WTC11 (cell line): ENCODE data around the gene TRUB1. TPM values are rescaled to one million over a fixed set of nuclear protein-coding genes. Genes with fewer than 3 reads are reported as not detected.

ENCODE experiments used
- ESRRA ChIP-seq: sonication (generic); formaldehyde crosslinking; IDR thresholded peaks from 2 replicates; pipeline ENCODE4 v1.8.1; 2022; ENCODE audit warnings: mild to moderate bottlenecking, missing genetic modification reagents, borderline replicate concordance
- ETV6 ChIP-seq: sonication (generic); formaldehyde crosslinking; IDR thresholded peaks from 2 replicates; pipeline ENCODE4 v1.8.1; 2022; ENCODE audit warnings: mild to moderate bottlenecking, missing genetic modification reagents
- GRHL2 ChIP-seq: fragments of 250-450 bp; sonication (Bioruptor Pico); IDR thresholded peaks from 2 replicates; pipeline ENCODE4 v1.8.0; 2022; ENCODE audit warnings: mild to moderate bottlenecking, moderate library complexity; ENCODE audit not compliant: insufficient replicate concordance, severe bottlenecking
- MXD4 ChIP-seq: fragments of 250-450 bp; sonication (Bioruptor Pico); IDR thresholded peaks from 2 replicates; pipeline ENCODE4 v1.8.0; 2021; ENCODE audit warnings: mild to moderate bottlenecking, moderate library complexity, borderline replicate concordance
- NR1H2 ChIP-seq: sonication (generic); formaldehyde crosslinking; IDR thresholded peaks from 2 replicates; pipeline ENCODE4 v1.9.0; 2021; ENCODE audit warnings: mild to moderate bottlenecking, moderate library complexity, missing genetic modification reagents
- SOX15 ChIP-seq: fragments of 250-450 bp; sonication (Bioruptor Pico); IDR thresholded peaks from 2 replicates; pipeline ENCODE4 v1.9.0; 2021; ENCODE audit warnings: mild to moderate bottlenecking
- TP53 ChIP-seq: sonication (generic); formaldehyde crosslinking; IDR thresholded peaks from 2 replicates; pipeline ENCODE4 v1.8.1; 2023; ENCODE audit warnings: mild to moderate bottlenecking, missing genetic modification reagents
- ZNF121 ChIP-seq: sonication (generic); formaldehyde crosslinking; IDR thresholded peaks from 2 replicates; pipeline ENCODE4 v1.8.0; 2023; ENCODE audit warnings: missing genetic modification reagents
- ZNF138 ChIP-seq: sonication (generic); formaldehyde crosslinking; conservative IDR thresholded peaks from 2 replicates; pipeline ENCODE4 v1.8.1; 2022; ENCODE audit warnings: mild to moderate bottlenecking, moderate library complexity, missing genetic modification reagents
- ZNF263 ChIP-seq: sonication (generic); formaldehyde crosslinking; IDR thresholded peaks from 2 replicates; pipeline ENCODE4 v1.8.1; 2022; ENCODE audit warnings: low read depth, mild to moderate bottlenecking, moderate library complexity, missing genetic modification reagents
- ZNF671 ChIP-seq: fragments of 250-450 bp; sonication (Bioruptor Pico); IDR thresholded peaks from 2 replicates; pipeline ENCODE4 v1.8.0; 2021; ENCODE audit warnings: mild to moderate bottlenecking
- total RNA-seq: library from RNA; stranded (reverse); gene quantifications from 3 replicates; pipeline ENCODE4 v1.2.3, GENCODE V29; 2021
- TF ChIP-seq, protein P1 (sequence below): sonication (generic); formaldehyde crosslinking; IDR thresholded peaks from 2 replicates; pipeline ENCODE4 v1.8.0; 2022; ENCODE audit warnings: missing genetic modification reagents
- TF ChIP-seq, protein P2 (sequence below): sonication (generic); formaldehyde crosslinking; IDR thresholded peaks from 2 replicates; pipeline ENCODE4 v1.8.0; 2022; ENCODE audit warnings: mild to moderate bottlenecking, missing genetic modification reagents
- TF ChIP-seq, protein P3 (sequence below): sonication (generic); formaldehyde crosslinking; IDR thresholded peaks from 2 replicates; pipeline ENCODE4 v1.8.0; 2023; ENCODE audit warnings: missing genetic modification reagents, mild to moderate bottlenecking, borderline replicate concordance
- TF ChIP-seq, protein P4 (sequence below): sonication (generic); formaldehyde crosslinking; IDR thresholded peaks from 2 replicates; pipeline ENCODE4 v1.8.1; 2023; ENCODE audit warnings: mild to moderate bottlenecking, moderate library complexity, missing genetic modification reagents
- TF ChIP-seq, protein P5 (sequence below): fragments of 200-600 bp; IDR thresholded peaks from 2 replicates; pipeline ENCODE4 v1.8.0; 2022; ENCODE audit warnings: antibody characterized with exemption
- TF ChIP-seq, protein P6 (sequence below): sonication (generic); formaldehyde crosslinking; IDR thresholded peaks from 2 replicates; pipeline ENCODE4 v1.8.1; 2022; ENCODE audit warnings: mild to moderate bottlenecking, moderate library complexity, missing genetic modification reagents
- TF ChIP-seq, protein P7 (sequence below): sonication (generic); formaldehyde crosslinking; IDR thresholded peaks from 2 replicates; pipeline ENCODE4 v1.8.1; 2022; ENCODE audit warnings: low read depth, missing genetic modification reagents, borderline replicate concordance
- TF ChIP-seq, protein P8 (sequence below): fragments of 250-450 bp; sonication (Bioruptor Pico); IDR thresholded peaks from 2 replicates; pipeline ENCODE4 v1.9.0; 2021; ENCODE audit warnings: moderate library complexity, mild to moderate bottlenecking, inconsistent platforms, borderline replicate concordance
- TF ChIP-seq, protein P9 (sequence below): sonication (generic); formaldehyde crosslinking; IDR thresholded peaks from 2 replicates; pipeline ENCODE4 v1.8.1; 2022; ENCODE audit warnings: low read depth, mild to moderate bottlenecking, moderate library complexity, missing genetic modification reagents, borderline replicate concordance

TRUB1 gene
- total RNA-seq, 1 experiment from 2014 or later: 27.8 TPM

DNA sequence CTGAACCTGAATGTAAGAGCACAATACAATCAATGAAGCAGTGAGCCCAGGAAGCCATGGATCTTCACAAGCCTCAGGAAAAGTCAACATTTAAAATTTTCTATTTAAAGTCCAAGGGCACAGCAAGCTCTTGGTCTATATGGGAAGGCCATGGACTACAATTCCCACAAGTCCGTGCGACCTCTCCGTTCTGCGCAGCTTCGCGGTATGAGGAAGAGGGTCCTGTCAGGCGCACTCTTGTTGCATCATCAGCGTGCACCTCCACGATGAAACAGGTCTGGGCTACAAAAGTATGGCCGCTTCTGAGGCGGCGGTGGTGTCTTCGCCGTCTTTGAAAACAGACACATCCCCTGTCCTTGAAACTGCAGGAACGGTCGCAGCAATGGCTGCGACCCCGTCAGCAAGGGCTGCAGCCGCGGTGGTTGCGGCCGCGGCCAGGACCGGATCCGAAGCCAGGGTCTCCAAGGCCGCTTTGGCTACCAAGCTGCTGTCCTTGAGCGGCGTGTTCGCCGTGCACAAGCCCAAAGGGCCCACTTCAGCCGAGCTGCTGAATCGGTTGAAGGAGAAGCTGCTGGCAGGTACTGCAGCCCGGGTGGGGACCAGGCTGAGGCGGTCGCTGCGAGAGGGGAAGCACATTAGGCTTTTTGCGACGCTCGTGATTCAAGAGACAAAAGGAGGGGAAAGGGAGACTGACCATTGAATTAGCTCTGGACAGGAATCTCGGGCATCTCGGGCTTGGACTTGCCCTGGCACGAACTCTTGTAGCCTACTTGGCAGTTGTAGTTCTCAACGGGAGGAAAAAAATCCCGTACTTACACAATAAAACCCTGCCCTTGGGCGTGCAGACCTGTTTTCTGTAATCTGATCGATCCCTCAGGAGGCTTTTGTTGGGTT lies at the start of gene TRUB1 (continued):
- TF ChIP-seq, protein P1, sequence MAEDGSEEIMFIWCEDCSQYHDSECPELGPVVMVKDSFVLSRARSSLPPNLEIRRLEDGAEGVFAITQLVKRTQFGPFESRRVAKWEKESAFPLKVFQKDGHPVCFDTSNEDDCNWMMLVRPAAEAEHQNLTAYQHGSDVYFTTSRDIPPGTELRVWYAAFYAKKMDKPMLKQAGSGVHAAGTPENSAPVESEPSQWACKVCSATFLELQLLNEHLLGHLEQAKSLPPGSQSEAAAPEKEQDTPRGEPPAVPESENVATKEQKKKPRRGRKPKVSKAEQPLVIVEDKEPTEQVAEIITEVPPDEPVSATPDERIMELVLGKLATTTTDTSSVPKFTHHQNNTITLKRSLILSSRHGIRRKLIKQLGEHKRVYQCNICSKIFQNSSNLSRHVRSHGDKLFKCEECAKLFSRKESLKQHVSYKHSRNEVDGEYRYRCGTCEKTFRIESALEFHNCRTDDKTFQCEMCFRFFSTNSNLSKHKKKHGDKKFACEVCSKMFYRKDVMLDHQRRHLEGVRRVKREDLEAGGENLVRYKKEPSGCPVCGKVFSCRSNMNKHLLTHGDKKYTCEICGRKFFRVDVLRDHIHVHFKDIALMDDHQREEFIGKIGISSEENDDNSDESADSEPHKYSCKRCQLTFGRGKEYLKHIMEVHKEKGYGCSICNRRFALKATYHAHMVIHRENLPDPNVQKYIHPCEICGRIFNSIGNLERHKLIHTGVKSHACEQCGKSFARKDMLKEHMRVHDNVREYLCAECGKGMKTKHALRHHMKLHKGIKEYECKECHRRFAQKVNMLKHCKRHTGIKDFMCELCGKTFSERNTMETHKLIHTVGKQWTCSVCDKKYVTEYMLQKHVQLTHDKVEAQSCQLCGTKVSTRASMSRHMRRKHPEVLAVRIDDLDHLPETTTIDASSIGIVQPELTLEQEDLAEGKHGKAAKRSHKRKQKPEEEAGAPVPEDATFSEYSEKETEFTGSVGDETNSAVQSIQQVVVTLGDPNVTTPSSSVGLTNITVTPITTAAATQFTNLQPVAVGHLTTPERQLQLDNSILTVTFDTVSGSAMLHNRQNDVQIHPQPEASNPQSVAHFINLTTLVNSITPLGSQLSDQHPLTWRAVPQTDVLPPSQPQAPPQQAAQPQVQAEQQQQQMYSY (CRISPR knock-in tag): no peak
- TF ChIP-seq ETV6 (no peak), ZNF671 (CRISPR knock-in tag) (no peak), ZNF121 (CRISPR knock-in tag) (no peak), ZNF263 (no peak), SOX15 (CRISPR knock-in tag) (no peak), NR1H2 (CRISPR knock-in tag) (no peak), MXD4 (CRISPR knock-in tag) (no peak), ESRRA (CRISPR knock-in tag) (no peak), TP53 (peak; percentile 72; the same call in 1 of the 2 replicates), GRHL2 (no peak), ZNF138 (no peak; the same call in 1 of the 2 replicates)
- TF ChIP-seq, protein P2, sequence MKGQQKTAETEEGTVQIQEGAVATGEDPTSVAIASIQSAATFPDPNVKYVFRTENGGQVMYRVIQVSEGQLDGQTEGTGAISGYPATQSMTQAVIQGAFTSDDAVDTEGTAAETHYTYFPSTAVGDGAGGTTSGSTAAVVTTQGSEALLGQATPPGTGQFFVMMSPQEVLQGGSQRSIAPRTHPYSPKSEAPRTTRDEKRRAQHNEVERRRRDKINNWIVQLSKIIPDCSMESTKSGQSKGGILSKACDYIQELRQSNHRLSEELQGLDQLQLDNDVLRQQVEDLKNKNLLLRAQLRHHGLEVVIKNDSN (CRISPR knock-in tag): peak; percentile 56; the same call in 1 of the 2 replicates
- TF ChIP-seq, protein P3, sequence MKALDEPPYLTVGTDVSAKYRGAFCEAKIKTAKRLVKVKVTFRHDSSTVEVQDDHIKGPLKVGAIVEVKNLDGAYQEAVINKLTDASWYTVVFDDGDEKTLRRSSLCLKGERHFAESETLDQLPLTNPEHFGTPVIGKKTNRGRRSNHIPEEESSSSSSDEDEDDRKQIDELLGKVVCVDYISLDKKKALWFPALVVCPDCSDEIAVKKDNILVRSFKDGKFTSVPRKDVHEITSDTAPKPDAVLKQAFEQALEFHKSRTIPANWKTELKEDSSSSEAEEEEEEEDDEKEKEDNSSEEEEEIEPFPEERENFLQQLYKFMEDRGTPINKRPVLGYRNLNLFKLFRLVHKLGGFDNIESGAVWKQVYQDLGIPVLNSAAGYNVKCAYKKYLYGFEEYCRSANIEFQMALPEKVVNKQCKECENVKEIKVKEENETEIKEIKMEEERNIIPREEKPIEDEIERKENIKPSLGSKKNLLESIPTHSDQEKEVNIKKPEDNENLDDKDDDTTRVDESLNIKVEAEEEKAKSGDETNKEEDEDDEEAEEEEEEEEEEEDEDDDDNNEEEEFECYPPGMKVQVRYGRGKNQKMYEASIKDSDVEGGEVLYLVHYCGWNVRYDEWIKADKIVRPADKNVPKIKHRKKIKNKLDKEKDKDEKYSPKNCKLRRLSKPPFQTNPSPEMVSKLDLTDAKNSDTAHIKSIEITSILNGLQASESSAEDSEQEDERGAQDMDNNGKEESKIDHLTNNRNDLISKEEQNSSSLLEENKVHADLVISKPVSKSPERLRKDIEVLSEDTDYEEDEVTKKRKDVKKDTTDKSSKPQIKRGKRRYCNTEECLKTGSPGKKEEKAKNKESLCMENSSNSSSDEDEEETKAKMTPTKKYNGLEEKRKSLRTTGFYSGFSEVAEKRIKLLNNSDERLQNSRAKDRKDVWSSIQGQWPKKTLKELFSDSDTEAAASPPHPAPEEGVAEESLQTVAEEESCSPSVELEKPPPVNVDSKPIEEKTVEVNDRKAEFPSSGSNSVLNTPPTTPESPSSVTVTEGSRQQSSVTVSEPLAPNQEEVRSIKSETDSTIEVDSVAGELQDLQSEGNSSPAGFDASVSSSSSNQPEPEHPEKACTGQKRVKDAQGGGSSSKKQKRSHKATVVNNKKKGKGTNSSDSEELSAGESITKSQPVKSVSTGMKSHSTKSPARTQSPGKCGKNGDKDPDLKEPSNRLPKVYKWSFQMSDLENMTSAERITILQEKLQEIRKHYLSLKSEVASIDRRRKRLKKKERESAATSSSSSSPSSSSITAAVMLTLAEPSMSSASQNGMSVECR: 0 out of 2 replicates have a peak, but pooled peaks have one; percentile 62
- TF ChIP-seq, protein P4, sequence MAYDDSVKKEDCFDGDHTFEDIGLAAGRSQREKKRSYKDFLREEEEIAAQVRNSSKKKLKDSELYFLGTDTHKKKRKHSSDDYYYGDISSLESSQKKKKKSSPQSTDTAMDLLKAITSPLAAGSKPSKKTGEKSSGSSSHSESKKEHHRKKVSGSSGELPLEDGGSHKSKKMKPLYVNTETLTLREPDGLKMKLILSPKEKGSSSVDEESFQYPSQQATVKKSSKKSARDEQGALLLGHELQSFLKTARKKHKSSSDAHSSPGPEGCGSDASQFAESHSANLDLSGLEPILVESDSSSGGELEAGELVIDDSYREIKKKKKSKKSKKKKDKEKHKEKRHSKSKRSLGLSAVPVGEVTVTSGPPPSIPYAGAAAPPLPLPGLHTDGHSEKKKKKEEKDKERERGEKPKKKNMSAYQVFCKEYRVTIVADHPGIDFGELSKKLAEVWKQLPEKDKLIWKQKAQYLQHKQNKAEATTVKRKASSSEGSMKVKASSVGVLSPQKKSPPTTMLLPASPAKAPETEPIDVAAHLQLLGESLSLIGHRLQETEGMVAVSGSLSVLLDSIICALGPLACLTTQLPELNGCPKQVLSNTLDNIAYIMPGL (CRISPR knock-in tag): no peak
- TF ChIP-seq, protein P5, sequence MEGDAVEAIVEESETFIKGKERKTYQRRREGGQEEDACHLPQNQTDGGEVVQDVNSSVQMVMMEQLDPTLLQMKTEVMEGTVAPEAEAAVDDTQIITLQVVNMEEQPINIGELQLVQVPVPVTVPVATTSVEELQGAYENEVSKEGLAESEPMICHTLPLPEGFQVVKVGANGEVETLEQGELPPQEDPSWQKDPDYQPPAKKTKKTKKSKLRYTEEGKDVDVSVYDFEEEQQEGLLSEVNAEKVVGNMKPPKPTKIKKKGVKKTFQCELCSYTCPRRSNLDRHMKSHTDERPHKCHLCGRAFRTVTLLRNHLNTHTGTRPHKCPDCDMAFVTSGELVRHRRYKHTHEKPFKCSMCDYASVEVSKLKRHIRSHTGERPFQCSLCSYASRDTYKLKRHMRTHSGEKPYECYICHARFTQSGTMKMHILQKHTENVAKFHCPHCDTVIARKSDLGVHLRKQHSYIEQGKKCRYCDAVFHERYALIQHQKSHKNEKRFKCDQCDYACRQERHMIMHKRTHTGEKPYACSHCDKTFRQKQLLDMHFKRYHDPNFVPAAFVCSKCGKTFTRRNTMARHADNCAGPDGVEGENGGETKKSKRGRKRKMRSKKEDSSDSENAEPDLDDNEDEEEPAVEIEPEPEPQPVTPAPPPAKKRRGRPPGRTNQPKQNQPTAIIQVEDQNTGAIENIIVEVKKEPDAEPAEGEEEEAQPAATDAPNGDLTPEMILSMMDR: no peak
- TF ChIP-seq, protein P6, sequence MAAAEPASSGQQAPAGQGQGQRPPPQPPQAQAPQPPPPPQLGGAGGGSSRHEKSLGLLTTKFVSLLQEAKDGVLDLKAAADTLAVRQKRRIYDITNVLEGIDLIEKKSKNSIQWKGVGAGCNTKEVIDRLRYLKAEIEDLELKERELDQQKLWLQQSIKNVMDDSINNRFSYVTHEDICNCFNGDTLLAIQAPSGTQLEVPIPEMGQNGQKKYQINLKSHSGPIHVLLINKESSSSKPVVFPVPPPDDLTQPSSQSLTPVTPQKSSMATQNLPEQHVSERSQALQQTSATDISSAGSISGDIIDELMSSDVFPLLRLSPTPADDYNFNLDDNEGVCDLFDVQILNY (CRISPR knock-in tag): no peak
- TF ChIP-seq, protein P7, sequence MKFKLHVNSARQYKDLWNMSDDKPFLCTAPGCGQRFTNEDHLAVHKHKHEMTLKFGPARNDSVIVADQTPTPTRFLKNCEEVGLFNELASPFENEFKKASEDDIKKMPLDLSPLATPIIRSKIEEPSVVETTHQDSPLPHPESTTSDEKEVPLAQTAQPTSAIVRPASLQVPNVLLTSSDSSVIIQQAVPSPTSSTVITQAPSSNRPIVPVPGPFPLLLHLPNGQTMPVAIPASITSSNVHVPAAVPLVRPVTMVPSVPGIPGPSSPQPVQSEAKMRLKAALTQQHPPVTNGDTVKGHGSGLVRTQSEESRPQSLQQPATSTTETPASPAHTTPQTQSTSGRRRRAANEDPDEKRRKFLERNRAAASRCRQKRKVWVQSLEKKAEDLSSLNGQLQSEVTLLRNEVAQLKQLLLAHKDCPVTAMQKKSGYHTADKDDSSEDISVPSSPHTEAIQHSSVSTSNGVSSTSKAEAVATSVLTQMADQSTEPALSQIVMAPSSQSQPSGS (CRISPR knock-in tag): peak; percentile 51; the same call in 1 of the 2 replicates
- TF ChIP-seq, protein P8, sequence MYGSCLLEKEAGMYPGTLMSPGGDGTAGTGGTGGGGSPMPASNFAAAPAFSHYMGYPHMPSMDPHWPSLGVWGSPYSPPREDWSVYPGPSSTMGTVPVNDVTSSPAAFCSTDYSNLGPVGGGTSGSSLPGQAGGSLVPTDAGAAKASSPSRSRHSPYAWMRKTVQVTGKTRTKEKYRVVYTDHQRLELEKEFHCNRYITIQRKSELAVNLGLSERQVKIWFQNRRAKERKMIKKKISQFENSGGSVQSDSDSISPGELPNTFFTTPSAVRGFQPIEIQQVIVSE (CRISPR knock-in tag): no peak
- TF ChIP-seq, protein P9, sequence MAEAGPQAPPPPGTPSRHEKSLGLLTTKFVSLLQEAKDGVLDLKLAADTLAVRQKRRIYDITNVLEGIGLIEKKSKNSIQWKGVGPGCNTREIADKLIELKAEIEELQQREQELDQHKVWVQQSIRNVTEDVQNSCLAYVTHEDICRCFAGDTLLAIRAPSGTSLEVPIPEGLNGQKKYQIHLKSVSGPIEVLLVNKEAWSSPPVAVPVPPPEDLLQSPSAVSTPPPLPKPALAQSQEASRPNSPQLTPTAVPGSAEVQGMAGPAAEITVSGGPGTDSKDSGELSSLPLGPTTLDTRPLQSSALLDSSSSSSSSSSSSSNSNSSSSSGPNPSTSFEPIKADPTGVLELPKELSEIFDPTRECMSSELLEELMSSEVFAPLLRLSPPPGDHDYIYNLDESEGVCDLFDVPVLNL (CRISPR knock-in tag): no peak
